ENCODE measurements around the gene PRTN3. TPM values are rescaled to one million over a fixed set of nuclear protein-coding genes. Genes with fewer than 3 reads are reported as not detected.

The PRTN3 gene
- total RNA-seq, 1 donor from 2014 or later: 0.23 TPM

DNA sequence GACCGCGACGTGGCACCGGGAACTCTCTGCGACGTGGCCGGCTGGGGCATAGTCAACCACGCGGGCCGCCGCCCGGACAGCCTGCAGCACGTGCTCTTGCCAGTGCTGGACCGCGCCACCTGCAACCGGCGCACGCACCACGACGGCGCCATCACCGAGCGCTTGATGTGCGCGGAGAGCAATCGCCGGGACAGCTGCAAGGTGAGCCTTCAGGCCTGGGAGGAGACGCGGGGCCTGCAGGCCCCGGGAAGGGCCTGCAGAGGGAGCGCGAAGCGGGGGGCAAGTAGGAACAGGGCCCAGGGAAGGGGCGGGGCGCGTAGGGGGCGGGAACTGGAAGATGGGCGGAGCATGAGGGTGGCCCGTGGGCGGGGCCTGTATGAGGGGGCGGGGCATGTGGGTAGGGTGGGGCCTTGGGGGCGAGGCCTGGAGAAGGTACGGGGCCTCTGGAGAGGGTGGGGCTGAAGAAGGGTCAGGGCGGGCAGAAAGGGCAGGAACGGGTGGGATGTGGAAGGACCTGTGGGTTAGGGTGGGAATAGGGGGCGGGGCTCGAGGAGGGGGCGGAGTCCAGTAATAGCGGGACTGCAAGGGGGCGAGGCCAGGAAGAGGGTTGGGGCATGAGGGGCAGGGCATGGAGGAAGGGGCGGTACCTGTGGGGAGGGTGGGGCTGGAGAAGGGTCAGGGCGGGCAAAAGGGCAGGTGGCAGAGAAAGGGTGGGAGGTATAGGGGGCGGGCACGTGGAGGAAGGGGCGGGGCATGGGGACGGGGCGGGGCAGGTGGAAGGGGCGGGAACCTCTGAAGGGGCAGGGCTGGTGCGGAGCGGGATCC is 21.2 kb downstream of the PRTN3 start:
- ATAC-seq (peak; percentile 23), DNase-seq (ENCODE audit: low spot score) (no peak)

DNA sequence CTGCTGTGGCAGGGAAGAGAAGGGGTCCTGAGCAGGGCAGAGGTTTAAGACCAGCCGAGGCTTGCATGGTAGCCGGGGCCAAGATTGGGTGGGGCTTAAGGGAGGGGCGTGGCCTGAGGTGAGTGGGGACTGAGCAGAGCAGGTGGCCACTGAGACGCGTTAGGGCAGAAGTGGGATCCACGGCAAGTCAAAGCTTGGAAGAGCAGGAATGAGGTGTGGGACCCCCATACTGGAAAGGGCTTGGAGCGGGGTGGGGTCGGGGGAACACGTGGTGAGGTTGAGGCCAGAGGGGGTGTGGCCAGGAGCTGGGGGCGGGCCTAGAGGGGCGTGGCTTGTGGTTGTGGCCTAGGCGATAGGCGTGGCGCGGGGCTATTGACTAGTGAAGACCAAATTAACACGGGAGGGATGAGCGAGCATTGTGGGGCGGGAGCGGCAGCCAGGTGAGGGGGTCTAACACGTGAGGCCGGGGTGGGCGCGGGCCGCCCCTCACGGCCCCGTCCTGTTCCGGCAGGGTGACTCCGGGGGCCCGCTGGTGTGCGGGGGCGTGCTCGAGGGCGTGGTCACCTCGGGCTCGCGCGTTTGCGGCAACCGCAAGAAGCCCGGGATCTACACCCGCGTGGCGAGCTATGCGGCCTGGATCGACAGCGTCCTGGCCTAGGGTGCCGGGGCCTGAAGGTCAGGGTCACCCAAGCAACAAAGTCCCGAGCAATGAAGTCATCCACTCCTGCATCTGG is 21.9 kb downstream of the PRTN3 start:
- DNase-seq (ENCODE audit: low spot score): no peak
- peak; percentile 28 for ATAC-seq

DNA sequence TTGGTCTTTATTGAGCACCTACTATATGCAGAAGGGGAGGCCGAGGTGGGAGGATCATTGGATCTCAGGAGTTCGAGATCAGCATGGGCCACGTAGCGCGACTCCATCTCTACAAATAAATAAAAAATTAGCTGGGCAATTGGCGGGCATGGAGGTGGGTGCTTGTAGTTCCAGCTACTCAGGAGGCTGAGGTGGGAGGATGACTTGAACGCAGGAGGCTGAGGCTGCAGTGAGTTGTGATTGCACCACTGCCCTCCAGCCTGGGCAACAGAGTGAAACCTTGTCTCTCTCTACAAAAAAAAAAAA is 22.5 kb downstream of the PRTN3 start:
- ATAC-seq: no peak

DNA sequence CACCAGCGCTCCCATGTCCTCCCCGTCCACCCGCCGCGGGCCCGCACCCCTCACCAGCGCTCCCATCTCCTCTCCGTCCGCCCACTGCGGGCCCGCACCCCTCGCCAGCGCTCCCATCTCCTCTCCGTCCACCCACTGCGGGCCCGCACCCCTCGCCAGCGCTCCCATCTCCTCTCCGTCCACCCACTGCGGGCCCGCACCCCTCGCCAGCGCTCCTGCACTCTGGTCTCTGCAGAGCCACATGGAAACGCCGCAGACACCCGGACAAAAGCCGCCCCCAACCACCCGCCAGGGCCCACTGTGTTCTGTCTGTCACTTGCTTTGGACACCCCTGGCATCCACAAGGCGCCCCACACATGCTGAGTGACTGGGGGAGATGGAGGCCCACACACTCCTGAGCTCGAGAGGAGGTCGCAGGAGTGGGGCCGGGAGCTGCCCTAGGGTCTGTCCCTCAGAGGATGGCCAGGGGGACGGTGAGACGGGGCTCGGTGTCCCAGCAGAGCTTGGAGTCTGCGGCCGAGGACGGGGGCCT is 26.0 kb downstream of the PRTN3 start:
- DNase-seq (ENCODE audit: low spot score): no peak

More for the DNA sequence above, 22.5 kb downstream of the PRTN3 start:
- DNase-seq (ENCODE audit: low spot score): no peak

DNA sequence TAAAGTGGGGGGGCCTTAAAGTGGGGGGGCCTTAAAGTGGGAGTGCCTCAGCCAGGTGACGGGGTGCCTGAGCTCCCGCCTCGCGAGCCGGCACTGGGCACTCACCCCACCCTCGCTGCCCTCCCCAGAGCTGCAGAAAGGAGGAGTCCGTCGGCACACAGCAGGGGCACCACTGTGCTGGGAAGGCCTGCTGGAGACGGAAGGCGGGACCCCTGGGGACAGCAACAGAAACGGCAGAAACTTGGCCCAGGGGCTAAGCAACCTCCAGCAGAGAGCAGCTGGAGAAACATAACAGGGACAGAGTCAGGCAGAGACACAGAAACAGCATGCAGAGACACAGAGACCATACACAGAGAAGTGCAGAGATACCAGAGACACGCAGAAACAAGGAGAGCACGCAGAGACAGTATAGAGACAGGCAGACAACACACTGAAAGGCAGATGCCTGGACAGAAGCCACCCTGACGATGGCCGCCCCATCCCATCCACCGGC is 26.5 kb downstream of the PRTN3 start:
- ATAC-seq (no peak), DNase-seq (ENCODE audit: low spot score) (no peak)

More for the DNA sequence above, 26.0 kb downstream of the PRTN3 start:
- ATAC-seq: no peak

DNA sequence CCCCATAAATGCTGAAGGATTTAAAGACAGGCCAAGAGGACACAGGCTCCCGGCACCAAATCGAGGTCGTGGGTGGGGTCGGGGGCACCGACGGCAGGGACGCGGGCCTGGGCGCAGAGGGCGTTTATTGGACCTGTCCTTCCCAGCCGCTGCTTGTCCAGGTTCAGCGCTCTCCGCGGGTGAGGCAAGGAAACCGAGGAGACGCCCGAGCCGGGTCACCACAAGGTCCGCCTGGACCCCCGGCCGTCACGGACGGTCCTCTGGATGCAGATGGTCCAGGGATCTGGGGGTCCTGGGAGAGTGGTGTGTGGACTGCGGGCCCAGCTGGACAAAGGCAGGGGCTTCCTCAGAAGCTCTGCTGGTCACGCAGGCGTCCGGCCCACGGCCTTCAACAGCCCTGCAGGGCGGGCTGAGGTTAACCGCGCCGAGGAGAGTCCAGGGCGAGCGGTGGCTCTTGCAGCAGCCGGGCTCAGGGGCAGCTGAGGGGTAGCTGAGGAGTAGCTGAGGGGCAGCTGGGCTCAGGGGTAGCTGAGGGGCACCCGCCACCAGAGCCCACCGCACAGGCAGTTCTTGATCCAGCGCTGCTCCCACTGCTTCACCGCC is 27.2 kb downstream of the PRTN3 start:
- ATAC-seq (no peak), DNase-seq (ENCODE audit: low spot score) (no peak)

DNA sequence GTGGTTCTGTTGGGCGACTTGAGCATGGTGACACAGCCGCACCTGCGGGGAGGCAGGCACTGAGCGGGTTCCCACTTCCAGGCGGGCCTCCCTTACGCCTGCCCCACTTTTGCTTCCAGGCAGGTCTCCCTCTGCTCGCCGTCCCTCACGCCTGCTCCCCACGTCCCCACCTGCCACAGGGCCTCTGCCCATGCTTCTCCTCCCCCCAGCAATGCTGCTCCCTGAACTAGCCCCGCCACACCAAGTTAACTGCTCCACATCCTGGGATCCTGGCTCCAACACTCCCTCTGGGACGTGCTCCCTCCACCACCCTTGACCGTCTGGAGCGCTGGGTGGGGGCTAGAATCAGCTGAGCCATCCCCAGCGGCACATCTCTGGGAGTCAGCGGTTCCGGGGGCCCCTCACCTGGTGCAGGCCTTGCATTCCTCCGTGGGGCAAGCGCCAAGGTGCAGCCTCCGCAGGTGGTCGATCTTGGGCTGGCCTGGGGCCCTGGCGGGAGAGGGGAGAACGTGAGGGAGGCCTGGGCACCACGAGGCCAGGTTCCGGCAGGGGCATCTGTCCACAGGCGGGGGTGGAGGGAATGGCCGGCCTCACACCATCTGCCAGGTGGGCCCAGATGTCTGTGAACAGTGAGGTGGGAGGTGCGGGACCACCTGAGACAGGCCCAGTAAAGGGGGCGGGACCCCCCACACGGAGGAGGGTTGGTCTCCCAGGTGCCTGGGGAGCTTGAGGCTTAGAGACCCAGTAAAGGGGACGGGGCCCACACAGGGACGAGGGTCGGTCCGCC is 27.9 kb downstream of the PRTN3 start:
- no peak for ATAC-seq
- no peak for DNase-seq (ENCODE audit: low spot score)

DNA sequence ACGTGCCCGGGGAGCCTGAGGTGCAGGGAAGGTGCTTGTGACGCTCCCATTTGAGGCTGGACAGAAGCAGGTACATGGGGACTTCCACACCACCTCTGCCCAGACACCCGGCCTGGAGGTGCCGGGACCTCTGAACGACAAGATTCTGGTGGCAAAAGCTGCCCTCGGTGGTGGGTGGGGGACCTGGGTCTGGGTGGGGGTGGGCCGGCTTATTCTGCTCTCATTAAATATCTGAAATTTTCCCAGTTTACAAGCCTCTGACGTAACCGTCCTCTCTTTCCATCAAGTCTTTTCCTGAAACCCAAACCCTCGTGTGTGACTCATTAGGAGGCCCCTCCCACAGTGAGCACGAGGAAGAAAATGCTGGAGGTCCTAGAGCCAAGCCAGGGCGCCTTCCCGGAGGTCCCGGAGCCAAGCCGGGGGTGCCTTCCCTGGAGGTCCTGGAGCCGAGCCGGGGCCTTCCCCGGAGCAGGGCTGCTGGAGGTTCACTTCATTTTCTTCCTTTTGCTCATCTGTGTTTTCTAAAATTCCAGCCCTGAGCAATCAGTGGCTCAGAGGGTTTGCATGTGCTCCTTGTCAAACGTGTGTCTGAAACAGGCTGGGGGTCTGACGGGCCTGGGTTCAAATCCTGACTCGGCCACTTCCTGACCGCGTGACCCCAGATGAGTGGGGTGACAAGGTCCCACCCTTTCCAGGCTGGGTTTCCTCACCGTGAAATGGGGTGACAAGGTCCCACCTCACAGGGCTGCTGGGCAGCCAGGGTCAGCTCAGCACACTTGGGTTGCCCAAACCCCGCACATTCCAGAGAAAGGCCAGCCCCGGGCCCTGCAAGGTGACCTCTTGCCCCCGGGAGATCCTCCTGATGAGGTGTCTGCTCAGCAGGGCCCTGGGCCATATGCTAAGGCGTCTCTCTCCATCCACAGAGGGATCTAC is 28.7 kb downstream of the PRTN3 start:
- DNase-seq (ENCODE audit: low spot score): no peak
- no peak for ATAC-seq

DNA sequence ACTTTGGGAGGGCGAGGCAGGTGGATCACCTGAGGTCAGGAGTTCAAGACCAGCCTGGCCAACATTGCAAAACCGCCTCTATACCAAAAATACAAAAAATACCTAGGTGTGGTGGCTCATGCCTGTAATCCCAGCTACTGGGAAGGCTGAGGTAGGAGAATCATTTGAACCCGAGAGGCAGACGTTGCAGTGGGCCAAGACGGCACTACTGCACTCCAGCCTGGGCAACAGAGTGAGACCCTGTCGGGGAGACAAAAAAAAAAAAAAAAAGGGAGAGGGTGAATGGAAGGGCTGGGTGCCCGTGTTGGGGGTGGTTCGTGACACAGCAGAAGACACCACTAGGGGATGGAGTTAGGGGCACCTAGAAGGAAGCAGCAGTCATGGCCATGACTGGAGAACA is 29.5 kb downstream of the PRTN3 start:
- ATAC-seq: no peak
- DNase-seq (ENCODE audit: low spot score): no peak

DNA sequence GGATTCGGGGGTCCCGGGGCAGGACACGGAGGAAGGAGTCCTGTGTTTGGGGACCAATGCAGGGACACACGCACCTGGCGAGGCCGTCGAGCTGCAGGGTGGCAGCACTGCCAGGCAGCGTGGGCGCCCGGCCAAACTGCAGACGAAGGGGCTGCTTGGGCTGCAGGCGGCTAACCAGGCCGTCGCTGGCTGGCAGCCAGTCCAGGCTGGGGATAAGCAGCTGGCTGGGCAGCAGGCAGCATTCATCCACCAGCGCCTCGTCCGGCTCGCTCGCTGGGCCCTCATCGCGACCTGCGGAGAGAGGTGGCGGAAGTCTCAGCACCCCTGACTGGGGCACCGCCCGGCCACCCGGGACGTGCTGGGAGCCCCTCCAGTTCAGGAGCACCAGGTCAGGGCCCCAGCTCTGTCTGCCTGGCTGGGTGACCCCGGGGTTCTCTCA is 30.2 kb downstream of the PRTN3 start:
- no peak for ATAC-seq

DNA sequence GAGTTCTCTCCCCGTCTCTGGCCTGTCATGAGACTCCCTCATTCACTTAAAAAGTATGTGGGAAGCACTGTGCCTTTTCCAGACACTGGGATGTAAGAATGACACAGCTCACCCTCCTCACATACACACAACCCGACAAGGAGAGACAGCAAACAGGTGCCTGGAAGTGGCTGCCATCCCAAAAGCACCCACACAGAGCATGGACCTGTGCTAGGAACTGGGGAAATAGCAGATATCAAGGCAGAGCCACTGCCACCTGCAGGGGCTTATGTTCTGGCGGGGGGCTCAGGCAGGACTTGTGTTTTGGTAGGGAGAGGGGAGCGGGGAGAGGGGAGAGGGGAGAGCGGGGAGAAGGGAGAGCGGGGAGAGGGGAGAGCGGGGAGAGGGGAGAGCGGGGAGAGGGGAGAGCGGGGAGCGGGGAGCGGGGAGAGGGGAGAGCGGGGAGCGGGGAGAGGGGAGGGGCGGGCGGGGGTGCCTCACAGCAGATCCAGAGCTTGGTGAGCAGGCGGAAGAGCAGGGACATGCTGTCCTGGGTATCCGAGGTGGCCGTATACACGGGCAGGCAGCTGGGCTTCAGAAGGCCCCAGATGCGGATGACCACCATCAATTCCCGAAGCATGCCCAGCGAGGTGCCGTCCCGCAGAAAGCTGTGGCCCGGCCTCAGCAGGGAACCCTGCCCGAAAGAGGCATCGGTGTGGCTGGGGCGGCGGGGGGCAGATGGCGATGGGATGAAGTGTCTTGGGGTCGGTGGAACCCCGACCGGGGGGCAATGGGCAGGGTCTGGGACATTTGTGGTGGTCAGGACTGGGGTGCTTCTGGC is 30.9 kb downstream of the PRTN3 start:
- ATAC-seq (no peak), DNase-seq (ENCODE audit: low spot score) (no peak)

More for the DNA sequence above, 30.2 kb downstream of the PRTN3 start:
- DNase-seq (ENCODE audit: low spot score): no peak

DNA sequence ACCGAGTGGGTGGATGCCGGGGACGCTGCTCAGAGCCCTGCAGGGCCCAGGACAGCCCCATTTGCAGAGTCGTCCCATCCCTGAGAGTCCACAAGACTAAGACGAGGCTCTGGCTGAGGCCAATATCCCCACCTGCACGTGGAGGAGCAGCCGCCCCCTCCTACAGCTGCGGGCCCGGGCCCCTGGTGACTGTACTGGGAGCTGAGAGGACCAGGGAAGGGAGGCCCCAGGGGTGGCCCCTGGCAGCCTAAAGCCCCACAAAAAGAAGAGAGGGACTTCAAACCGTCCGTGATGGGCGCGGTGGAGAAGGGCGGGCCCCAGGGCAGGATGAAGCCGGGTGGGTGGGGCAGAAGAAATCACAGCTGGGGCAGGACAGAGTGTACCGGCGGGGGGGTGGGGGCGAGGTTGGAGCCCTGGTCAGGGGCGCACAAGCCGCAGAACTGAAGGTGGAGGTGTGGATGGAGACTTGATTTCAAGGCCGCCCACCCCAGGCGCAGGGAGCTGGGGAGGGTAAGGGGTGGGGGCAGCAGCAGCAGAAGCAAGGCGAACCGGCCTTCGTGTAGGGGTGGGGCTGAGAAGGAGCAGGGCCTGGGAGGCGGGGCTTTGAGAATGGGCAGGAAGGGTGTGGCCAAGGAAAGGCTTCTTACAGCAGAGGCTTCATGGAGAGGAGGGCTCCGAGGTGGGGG is 31.6 kb downstream of the PRTN3 start:
- no peak for DNase-seq (ENCODE audit: low spot score)

DNA sequence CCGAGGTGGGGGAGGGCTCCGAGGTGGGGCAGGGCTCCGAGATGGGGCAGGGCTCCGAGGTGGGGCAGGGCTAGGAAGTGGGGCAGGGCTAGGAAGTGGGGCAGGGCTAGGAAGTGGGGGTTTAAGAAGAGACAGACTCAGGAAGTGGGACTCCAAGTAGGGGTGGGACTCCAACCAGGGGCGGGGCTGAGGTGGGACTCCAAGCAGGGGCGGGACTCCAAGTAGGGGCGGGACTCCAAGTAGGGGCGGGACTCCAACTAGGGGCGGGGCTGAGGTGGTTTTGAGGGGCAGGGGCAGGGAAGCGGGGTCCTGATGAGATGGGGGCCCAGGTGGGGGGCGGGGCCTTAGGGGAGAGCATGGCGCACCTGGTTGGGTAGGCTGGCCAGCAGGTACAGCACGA is 32.3 kb downstream of the PRTN3 start:
- DNase-seq (ENCODE audit: low spot score): no peak
- no peak for ATAC-seq

More for the DNA sequence above, 31.6 kb downstream of the PRTN3 start:
- ATAC-seq: peak; percentile 9

DNA sequence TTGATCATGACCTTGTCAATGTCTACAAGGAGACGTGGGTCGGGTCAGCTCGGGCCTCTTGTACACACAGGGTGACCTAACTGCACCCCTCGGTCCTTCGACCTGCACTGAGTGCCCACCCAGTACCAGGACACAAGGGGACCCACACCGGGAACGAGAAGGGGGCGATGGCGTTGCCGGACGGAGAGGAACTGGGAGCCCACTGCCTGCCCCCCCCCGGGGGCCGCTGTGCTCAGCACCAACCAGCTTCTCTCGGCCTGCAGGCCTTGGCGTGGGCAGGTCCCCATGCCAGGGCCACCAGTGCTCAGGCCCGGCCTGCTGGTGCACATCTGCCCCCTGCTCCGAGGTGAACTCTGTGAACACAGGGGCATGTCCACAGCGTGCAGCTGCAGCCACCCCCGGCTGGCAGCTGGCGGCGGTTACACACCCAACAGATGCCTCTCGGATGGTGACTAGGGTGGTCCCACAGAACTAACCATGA is 32.8 kb downstream of the PRTN3 start:
- no peak for DNase-seq (ENCODE audit: low spot score)
- no peak for ATAC-seq

DNA sequence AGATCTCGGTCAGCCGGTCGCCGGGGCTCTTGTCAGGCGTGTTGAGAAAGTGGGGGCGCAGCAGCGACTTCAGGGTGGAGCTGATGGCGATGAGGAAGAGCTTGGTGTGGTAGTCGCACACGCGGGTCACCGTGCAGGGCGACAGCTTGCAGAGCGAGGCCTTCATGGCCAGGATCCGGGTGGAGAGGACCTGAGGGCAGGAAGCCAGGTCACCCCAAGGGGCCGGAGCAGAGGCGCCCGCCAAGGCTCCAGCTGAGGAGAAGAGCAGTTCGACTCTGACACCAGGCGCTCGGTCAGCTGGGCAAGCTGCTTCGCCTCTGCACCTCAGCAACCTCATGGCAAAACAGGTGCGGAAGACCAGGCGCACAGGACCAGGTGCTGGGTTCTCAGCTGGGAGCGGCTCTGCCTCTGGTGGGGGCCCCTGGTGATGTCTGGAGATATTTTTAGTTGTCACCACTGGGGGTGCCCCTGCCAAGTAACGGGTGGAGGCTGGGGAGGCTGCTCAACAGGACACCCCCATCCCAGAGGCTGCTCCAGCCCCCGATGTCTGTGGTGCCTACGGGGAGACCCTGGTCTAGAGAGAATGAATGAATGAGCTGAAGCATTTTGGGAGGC is 34.6 kb downstream of the PRTN3 start:
- no peak for DNase-seq (ENCODE audit: low spot score)
- peak; percentile 17 for ATAC-seq

DNA sequence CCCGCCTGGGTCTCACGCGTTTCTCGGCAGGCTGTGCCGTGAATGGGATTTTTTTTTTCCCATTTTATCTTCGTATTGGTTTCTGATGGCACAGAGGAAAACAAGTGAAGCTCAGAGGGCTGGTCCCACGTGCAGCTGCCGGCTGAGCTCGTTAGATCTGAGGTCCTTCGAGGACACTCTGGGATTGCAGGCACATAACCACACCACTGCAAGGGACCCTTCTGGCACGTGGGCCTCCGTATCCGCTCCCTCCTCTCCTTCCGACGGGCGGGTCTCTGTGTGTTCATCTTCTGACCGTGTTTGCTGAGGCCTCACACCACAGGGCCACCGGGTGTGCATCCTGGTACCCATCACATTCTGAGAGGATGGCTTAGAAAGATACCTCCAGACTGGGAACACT is 35.3 kb downstream of the PRTN3 start:
- no peak for ATAC-seq
- DNase-seq (ENCODE audit: low spot score): no peak

DNA sequence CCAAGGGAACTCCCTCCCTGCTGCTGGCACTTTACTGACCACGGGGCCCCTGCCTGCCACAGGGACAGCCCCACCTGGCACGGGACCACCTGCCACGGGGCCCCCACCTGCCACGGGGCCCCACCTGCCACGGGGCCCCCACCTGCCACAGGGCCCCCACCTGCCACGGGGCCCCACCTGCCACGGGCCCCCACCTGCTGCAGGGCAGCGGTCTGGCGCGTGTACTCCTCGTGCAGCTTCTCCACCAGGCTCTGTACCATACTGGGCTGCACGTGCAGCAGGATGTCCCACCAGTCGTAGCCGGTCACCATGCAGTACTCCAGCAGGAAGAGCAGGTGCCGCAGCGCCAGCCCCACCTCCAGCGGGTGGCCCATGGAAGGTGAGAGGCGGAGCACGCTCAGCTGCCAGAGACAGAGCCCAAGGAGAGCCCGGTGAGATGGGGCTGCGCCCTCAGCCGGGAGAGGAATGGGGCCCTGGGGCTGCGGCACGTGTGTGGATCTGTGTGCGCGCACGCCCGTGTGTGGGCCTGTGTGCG is 36.0 kb downstream of the PRTN3 start:
- DNase-seq (ENCODE audit: low spot score) (no peak), ATAC-seq (no peak)

Data from left lobe of liver (tissue), 2 donors.